ENCODE measurements around the gene UNK.
"Not testable (repeated sequence)": the region's sequence is repeated elsewhere in the genome, so short reads cannot be mapped to it uniquely, and the experiment has no call there.

UNK gene

DNA sequence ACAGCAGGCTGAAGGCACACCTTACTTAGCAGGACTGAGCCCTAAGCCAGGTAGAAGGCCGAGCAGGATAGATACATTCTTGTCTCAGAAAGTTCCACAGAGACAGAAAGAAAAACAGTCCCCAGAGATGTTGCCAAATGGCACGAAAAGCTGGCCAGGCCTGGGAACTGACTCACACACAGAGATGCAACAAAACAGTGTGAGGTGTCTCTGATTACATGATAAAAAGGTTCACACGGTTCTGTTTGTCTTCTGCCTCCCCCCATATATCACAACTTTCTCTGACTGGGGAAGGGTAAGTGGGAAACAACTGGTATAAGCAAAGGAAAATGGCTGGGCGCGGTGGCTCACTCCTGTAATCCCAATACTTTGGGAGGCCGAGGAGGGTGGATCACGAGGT, 68.8 kb downstream of the UNK start:
- no peak for DNase-seq

DNA sequence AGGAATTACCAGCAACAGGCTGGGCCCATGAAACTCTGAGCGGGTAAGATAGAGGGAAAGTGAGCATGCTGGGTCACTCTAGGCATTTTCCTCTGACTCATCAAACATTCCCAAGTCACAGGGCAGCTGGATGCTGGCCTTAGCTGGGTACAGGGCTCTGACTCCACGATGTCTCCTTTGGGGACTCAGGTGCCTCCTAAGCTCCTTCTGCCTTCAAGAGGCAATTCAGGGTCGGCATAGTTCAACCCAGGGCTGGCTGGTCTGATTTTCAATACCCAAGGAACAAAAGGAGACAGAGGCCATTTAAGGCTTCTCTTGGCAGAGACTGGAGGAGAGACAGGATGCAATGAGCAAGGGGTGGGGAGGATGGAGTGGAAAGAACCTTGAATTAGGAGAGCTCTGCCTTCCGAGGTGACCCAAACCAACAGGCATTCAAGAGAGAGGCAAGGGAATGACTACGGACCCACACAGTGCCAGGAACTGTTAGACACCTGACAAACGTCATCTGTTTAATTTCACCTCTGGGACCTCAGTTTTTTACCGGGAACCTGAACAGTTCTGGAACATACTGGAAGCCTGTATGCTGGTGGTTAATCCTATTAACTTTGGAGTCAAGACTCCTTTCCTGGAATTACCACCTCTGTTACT, 69.6 kb downstream of the UNK start:
- no peak for DNase-seq

DNA sequence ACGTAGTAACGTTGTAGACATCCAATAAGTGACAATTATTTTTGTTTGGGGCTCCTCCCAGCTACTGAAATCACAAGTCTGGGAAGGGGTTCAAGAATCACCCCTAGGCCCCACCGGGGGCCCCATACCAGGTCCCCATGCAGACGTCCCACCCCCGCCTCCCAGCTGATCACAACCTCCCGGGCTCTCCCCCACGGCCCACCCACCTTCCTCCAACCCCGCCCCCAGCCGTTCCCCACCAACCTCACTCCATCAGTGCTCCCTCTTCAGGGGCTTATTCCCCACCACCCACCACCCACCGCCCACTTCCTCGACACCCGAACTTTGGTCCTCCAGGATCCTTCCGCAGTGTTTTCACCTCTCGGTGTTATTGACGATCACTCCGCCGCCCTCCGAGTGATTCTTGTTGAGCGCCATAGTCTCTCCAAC, 70.3 kb downstream of the UNK start:
- no peak for DNase-seq

DNA sequence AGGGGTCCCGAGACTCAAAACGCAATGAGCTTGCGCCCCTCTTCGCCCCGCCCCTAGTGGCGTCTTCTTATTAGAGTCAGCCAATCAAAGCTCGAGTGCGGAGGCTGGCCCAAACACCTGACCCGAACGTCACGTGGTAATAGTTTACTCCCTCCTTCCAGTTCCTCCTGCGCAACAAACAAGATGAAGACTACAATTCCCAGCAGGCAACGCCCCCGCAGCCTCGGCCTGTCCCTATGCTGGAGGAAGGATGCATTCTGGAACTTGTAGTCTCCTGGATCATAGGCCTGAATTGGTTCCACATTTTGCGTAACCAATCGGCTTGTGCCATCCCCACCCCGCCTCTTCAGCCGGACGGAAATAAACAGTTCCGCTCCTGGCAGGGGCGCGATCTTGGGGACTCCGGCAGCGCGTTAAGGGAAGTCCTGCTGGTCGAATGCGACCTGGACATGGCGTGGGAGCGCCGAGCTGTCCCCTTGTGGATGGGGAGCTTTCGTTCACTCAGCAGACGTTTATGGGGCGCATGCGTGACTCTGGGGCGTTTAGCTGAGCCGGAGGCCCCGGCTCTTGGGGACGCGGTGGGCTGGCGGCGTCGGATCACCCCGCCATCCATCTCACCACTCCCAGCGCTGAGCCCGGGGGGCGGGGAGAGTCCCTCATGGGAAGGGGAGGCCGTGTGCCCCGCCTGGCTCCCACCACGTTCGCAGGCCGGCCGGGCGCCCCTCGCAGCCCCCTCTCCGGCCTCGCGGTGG, 70.9 kb downstream of the UNK start, which contains the start of gene WBP2:
Gene WBP2, minus strand, starts transcription at position 26 of the 752 bp plus-strand sequence. CDS start 38 bp downstream, outside the sequence.
- peak; percentile 97 to 99 for DNase-seq

GRCh38 chr17:75856062-75856756, 71.6 kb downstream of the UNK start:
- no peak for DNase-seq

GRCh38 chr17:75859358-75859757, 74.8 kb downstream of the UNK start:
- not testable (repeated sequence) for DNase-seq

DNA sequence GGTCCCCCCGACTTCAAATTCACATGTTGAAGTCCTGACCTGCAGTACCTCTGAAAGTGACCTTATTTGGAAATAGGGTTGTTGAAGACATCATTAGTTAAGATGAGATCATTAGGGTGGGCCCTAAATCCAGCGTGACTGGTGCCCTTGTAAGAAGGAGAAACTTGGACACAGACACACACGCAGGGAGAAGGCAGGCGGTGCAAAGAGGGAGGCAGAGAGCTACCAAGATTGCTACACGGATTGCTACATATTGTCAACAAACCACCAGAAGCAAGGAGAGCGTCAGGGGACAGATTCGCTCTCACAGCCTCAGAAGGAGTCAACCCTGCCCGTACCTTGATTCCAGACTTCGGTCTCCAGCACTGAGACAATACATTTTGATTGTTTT, 77.3 kb downstream of the UNK start:
- no peak for DNase-seq

GRCh38 chr17:75864448-75864871, 79.9 kb downstream of the UNK start:
- DNase-seq, result no peak

DNA sequence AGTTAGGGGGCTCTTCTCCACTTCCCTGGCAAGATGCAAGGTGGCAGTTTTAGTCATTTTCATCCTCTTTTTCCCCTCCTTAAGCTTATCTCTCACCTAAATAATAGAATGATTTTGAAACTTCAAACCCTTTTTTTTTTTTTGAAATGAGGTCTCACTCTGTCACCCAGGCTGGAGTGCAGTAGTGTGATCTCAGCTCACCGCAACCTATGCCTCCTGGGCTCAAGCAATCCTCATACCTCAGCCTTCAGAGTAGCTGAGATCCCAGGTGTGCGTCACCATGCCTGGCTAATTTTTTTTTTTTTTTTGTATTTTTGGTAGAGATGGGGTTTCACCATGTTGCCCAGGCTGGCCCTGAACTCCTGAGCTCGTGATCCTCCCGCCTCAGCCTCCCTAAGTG, 80.3 kb downstream of the UNK start:
- not testable (repeated sequence) for DNase-seq

GRCh38 chr17:75865404-75866188, 81.0 kb downstream of the UNK start:
- DNase-seq, result not testable (repeated sequence)

GRCh38 chr17:75868730-75869281, 84.2 kb downstream of the UNK start:
- not testable (repeated sequence) for DNase-seq

GRCh38 chr17:75869282-75870141, 84.9 kb downstream of the UNK start:
- DNase-seq, result no peak

GRCh38 chr17:75870228-75870627, 85.6 kb downstream of the UNK start:
- DNase-seq, result not testable (repeated sequence)

- peak in 1 of 2 donors; percentile 42 for DNase-seq
Observed at GRCh38 chr17:75872434-75873351, 88.1 kb downstream of the UNK start.

GRCh38 chr17:75873587-75874322, 89.1 kb downstream of the UNK start:
- DNase-seq, result no peak

- DNase-seq, result no peak
Observed at GRCh38 chr17:75874323-75875181, 89.9 kb downstream of the UNK start.
